Measurements from ENCODE around the gene ZNF777.

ZNF777 gene

GRCh38 chr7:149423449-149424110 is 37.3 kb downstream of the ZNF777 start:
- Histone ChIP-seq H3K36me3 (no peaks in the 10 kb centered on the region), H3K27me3 (ENCODE audit: insufficient read depth, low read depth, severe bottlenecking) (no peaks in the 10 kb centered on the region), H3K4me3 (ENCODE audit: low read depth, low read length) (no peak overlapping the region), H3K27ac (no peak overlapping the region), H3K9me3 (ENCODE audit: severe bottlenecking) (no peaks in the 10 kb centered on the region)
- TF ChIP-seq CTCF (IDR thresholded peaks at IDR 0.05; ENCODE audit: low read depth, low read length): no peak
- no peak for DNase-seq

GRCh38 chr7:149422914-149423301 is 38.0 kb downstream of the ZNF777 start:
- H3K27ac ChIP-seq: no peak overlapping the region
- no peak for DNase-seq
- no peaks in the 10 kb centered on the region for H3K36me3 ChIP-seq
- H3K27me3 ChIP-seq (ENCODE audit: insufficient read depth, low read depth, severe bottlenecking): no peaks in the 10 kb centered on the region
- no peak for TF ChIP-seq CTCF (IDR thresholded peaks at IDR 0.05; ENCODE audit: low read depth, low read length)
- no peaks in the 10 kb centered on the region for H3K9me3 ChIP-seq (ENCODE audit: severe bottlenecking)
- no peak overlapping the region; the same call in 1 of the 2 replicates for H3K4me3 ChIP-seq (ENCODE audit: low read depth, low read length)

DNA sequence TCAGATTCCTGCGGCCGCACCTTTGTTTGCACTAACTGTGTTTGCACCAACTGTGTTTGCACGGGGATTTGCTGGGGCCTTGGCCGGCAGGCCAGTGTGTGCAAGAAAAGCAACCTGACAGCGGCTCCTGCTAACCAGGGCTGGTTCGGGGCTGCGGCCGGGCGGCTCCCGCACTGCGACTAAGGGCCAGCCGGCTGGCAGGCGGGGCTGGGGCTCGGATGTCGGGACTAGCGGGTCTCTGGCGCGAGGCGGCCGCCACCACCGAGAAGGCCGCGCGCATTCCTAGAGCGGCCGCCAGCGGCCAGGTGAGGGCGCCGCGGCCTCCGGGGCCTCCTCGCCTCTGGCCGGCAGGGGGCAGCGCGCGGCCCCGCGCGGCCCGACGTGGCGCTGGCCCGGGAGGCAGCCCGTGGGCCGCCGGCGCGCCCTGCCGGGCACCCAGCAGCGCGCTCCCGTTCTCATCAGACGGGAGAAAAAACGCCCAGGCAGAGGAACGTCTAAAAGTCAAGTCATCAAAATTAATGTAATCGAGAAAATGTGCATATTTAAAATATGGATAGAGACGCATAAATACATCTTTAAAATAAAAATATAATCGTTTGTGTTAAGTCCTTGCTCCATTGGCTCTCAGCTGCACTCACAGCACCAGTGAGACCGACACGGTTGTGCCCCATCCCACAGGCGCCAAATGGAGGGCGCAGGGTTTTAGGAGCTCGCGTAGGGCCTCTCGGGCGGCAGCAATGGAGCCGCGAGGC is 38.5 kb downstream of the ZNF777 start:
- Histone ChIP-seq H3K36me3 (no peaks in the 10 kb centered on the region), H3K27ac (peak overlapping the region; percentile 74), H3K27me3 (ENCODE audit: insufficient read depth, low read depth, severe bottlenecking) (no peaks in the 10 kb centered on the region), H3K9me3 (ENCODE audit: severe bottlenecking) (no peaks in the 10 kb centered on the region), H3K4me3 (ENCODE audit: low read depth, low read length) (peak overlapping the region; percentile 57)
- TF ChIP-seq CTCF (IDR thresholded peaks at IDR 0.05; ENCODE audit: low read depth, low read length): peak; percentile 81
- DNase-seq: peak; percentile 72

DNA sequence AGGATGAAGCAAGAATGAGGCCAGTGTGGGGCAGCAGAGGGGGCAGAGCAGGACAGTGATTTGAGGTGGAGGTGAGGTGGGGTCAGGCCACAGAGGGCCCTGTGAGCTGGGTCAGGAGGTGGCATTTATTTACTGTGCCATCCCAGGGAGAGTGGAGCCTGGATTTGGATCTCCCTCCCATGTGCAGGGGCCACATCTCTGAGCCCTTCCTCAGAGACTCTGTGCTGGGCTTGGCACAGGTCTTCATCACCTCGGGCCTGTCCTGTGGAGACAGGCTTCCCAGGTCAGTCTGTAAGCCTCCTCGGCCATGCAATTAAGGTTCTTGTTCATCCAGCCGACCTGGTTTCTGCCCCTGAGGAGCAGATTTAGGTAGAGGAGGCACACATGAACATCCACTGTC is 40.9 kb downstream of the ZNF777 start:
- no peak for TF ChIP-seq CTCF (IDR thresholded peaks at IDR 0.05; ENCODE audit: low read depth, low read length)
- no peak for DNase-seq
- Histone ChIP-seq H3K27me3 (ENCODE audit: insufficient read depth, low read depth, severe bottlenecking) (no peaks in the 10 kb centered on the region), H3K27ac (no peak overlapping the region), H3K4me3 (ENCODE audit: low read depth, low read length) (no peak overlapping the region), H3K36me3 (no peaks in the 10 kb centered on the region), H3K9me3 (ENCODE audit: severe bottlenecking) (no peaks in the 10 kb centered on the region)

- peaks cover 4% of the 10 kb centered on the region for H3K9me3 ChIP-seq (ENCODE audit: severe bottlenecking)
- H3K27ac ChIP-seq: no peak overlapping the region
- no peaks in the 10 kb centered on the region for H3K36me3 ChIP-seq
- H3K27me3 ChIP-seq (ENCODE audit: insufficient read depth, low read depth, severe bottlenecking): no peaks in the 10 kb centered on the region
- no peak overlapping the region for H3K4me3 ChIP-seq (ENCODE audit: low read depth, low read length)
- DNase-seq: no peak
- TF ChIP-seq CTCF (IDR thresholded peaks at IDR 0.05; ENCODE audit: low read depth, low read length): no peak
Observed at GRCh38 chr7:149415391-149416071, 45.3 kb downstream of the ZNF777 start.

Measured in WERI-Rb-1 (cell line).